ENCODE data around the gene GATA5. TPM values are rescaled to one million over a fixed set of nuclear protein-coding genes. Genes with fewer than 3 reads are reported as not detected.
A peak's percentile ranks its signal among the peaks of the same experiment; 100 is the strongest.

The GATA5 gene
- total RNA-seq, 4 donors from 2014 or later = not detected

DNA sequence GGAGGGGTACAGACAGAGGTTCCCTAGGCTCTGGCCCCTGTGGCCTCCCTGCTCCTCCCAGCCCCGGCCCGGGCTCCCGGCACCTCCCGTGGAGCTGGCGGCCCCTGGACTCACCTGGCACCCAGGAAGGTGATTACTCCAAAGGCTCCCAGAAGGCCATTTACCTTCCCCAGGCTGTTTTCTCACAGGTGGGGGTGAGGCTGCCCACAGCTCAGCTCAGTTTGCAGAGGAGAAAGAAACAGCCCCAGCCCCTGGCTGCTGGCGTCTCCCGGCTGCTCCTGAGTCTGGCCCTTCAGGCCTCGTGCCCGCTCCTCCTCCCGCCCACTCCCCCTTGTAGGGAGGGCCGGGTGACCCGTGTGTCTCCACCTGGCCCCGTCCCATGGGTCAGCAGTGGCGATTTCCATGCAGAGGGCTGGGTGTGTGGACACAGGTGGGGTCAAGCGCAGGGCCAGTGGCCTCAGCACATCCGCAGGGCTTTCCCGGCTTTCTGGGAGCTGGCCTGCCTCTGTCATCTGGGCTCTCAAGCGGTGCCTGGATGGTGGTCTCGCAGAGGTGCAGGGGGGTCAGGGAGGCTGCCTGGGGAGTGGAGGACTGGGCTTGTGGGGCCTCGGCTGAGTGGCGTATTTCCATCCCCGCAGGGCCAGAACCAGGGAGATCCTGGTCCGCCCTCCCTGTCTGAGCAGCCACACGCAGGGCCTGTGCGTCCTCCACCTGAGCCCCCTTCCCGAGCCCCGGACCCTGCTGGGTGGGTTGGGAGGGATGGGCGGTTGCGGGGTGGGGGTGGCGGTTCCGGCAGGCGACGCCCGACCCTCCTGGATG is 20.2 kb upstream of the GATA5 start:
- ATAC-seq (peak in 1 of 2 donors; percentile 1), DNase-seq (no peak)
- Histone ChIP-seq H3K27me3 (no peaks in the 10 kb centered on the region), H3K36me3 (no peaks in the 10 kb centered on the region), H3K4me1 (peaks cover 34 to 40% of the 10 kb centered on the region in 2 donors), H3K27ac (peak overlapping the region; percentile 93 to 95 (median 94)), H3K9me3 (no peaks in the 10 kb centered on the region), H3K4me3 (no peak overlapping the region)
- intact Hi-C loops (cut with DNase I; ENCODE audit: low total_unique reads) (loop anchor here (5.0 kb wide), 2 partner anchors 89 to 194 kb away; partner anchors contain the start of genes ADRM1 and CABLES2), in situ Hi-C loops (cut with MboI; ENCODE audit: low sequenced_read_pairs in 4 of 4) (loop anchor here in 1 of 4 donors (10.0 kb wide), 1 partner anchor 119 kb away; no protein-coding TSS in a partner anchor)
- no peak for TF ChIP-seq POLR2A (IDR thresholded peaks at IDR 0.05)
- TF ChIP-seq, protein P1, sequence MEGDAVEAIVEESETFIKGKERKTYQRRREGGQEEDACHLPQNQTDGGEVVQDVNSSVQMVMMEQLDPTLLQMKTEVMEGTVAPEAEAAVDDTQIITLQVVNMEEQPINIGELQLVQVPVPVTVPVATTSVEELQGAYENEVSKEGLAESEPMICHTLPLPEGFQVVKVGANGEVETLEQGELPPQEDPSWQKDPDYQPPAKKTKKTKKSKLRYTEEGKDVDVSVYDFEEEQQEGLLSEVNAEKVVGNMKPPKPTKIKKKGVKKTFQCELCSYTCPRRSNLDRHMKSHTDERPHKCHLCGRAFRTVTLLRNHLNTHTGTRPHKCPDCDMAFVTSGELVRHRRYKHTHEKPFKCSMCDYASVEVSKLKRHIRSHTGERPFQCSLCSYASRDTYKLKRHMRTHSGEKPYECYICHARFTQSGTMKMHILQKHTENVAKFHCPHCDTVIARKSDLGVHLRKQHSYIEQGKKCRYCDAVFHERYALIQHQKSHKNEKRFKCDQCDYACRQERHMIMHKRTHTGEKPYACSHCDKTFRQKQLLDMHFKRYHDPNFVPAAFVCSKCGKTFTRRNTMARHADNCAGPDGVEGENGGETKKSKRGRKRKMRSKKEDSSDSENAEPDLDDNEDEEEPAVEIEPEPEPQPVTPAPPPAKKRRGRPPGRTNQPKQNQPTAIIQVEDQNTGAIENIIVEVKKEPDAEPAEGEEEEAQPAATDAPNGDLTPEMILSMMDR (IDR thresholded peaks at IDR 0.05 in 4 of 5, conservative IDR thresholded peaks at IDR 0.05 in 1 of 5) = no peak

DNA sequence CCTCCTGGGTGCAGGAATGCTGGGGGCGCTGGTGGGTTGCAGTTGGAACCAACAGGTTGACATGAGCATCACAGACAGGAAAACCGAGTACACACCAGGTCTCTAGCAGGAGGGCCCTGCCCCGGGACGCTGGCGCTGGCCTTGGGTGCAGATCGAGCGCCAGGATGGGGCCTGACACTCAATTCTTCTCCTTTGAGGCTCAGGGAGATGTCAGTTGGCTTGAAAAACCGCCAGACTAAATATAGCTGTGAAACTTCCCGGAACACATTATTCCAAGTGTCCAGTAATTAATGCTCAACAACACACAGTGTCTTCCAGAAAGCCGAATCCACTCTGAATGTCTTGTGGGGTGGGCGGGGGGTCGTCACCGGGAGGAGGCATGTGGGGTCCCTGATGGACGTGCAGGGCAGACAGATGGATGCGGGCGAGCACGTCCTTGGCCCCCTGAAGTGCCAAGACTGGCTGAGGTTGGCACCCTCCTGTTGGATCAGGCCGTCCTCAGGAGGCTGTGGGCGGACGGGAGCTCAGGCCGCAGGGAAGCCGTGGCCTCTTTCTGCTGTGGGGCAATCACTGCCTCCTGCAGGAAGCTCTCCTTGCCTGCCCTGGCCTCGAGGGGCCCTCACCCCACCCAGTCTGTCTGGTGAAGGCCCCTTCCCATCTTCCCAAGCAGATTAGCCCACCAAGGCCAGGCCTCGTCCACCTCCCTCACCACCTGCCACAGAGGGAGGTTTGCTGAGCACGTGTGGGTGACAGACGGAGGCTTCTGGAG is 19.4 kb upstream of the GATA5 start:
- ATAC-seq (peak; percentile 77 to 88), DNase-seq (peak; percentile 50 to 72)
- H3K27ac ChIP-seq = peak overlapping the region; percentile 93 to 95 (median 94)
- in situ Hi-C loops (cut with MboI; ENCODE audit: low sequenced_read_pairs in 4 of 4) (loop anchor here in 1 of 4 donors (10.0 kb wide), 1 partner anchor 120 kb away; no protein-coding TSS in a partner anchor), intact Hi-C loops (cut with DNase I; ENCODE audit: low total_unique reads) (loop anchor here (5.0 kb wide), 2 partner anchors 88 to 193 kb away; partner anchors contain the start of genes ADRM1 and CABLES2)
- H3K27me3 ChIP-seq = no peaks in the 10 kb centered on the region
- TF ChIP-seq, protein P1 (IDR thresholded peaks at IDR 0.05 in 4 of 5, conservative IDR thresholded peaks at IDR 0.05 in 1 of 5) = no peak
- no peak for TF ChIP-seq POLR2A (IDR thresholded peaks at IDR 0.05)
- no peaks in the 10 kb centered on the region for H3K36me3 ChIP-seq
- peaks cover 31 to 40% of the 10 kb centered on the region in 2 donors for H3K4me1 ChIP-seq
- H3K4me3 ChIP-seq = peak overlapping the region in 3 of 4 donors; percentile 3 to 15 (median 9)
- no peaks in the 10 kb centered on the region for H3K9me3 ChIP-seq

DNA sequence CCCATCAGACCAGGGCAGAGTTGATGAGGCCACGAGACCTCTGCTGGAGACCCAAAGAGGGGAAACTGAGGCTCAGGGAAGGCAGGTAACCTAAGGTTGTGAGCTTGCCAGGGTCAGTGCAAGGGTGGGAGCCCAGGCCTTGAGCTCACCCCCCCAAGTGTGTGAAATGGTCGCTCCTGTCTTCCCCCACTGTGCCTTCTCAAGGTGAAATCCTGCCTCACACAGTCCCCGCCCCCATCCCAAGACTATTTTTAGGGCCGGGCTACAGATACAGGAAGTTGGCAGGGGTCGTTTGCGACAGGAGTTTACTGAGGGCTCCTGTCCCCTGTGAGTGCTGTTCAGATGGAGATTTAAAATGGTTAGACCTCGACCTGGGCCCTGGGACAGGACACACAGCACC is 18.7 kb upstream of the GATA5 start:
- TF ChIP-seq, protein P1 (IDR thresholded peaks at IDR 0.05 in 4 of 5, conservative IDR thresholded peaks at IDR 0.05 in 1 of 5) = no peak
- TF ChIP-seq POLR2A (IDR thresholded peaks at IDR 0.05) = no peak
- peaks cover 31 to 34% of the 10 kb centered on the region in 2 donors for H3K4me1 ChIP-seq
- ATAC-seq (peak; percentile 68 to 76), DNase-seq (peak; percentile 40 to 80)
- in situ Hi-C loops (cut with MboI; ENCODE audit: low sequenced_read_pairs in 4 of 4) = loop anchor here in 1 of 4 donors (10.0 kb wide), 1 partner anchor 120 kb away; no protein-coding TSS in a partner anchor
- H3K36me3 ChIP-seq = no peaks in the 10 kb centered on the region
- peak overlapping the region in 3 of 4 donors; percentile 3 to 15 (median 9) for H3K4me3 ChIP-seq
- H3K27ac ChIP-seq = peak overlapping the region; percentile 93 to 95 (median 94)
- no peaks in the 10 kb centered on the region for H3K9me3 ChIP-seq
- intact Hi-C loops (cut with DNase I; ENCODE audit: low total_unique reads) = no loop called here
- no peaks in the 10 kb centered on the region for H3K27me3 ChIP-seq

GRCh38 chr20:62493886-62494285 is 18.1 kb upstream of the GATA5 start:
- ATAC-seq (no peak), DNase-seq (no peak)
- no peak overlapping the region for H3K4me3 ChIP-seq
- H3K27me3 ChIP-seq = no peaks in the 10 kb centered on the region
- H3K9me3 ChIP-seq = no peaks in the 10 kb centered on the region
- peaks cover 31 to 32% of the 10 kb centered on the region in 2 donors for H3K4me1 ChIP-seq
- H3K27ac ChIP-seq = peak overlapping the region; percentile 93 to 95 (median 94)
- TF ChIP-seq, protein P1 (IDR thresholded peaks at IDR 0.05 in 4 of 5, conservative IDR thresholded peaks at IDR 0.05 in 1 of 5) = no peak
- TF ChIP-seq POLR2A (IDR thresholded peaks at IDR 0.05) = no peak
- intact Hi-C loops (cut with DNase I; ENCODE audit: low total_unique reads) = no loop called here
- in situ Hi-C loops (cut with MboI; ENCODE audit: low sequenced_read_pairs in 4 of 4) = loop anchor here in 1 of 4 donors (10.0 kb wide), 1 partner anchor 121 kb away; no protein-coding TSS in a partner anchor
- no peaks in the 10 kb centered on the region for H3K36me3 ChIP-seq

Measured in gastrocnemius medialis (tissue), 4 donors.